Measurements from ENCODE around the gene NNT. TPM values are rescaled to one million over a fixed set of nuclear protein-coding genes. Genes with fewer than 3 reads are reported as not detected.

Gene NNT
- total and polyA plus RNA-seq, 2 of the 8 experiments (the other 6 are each of a cell fraction or from before 2014, with no cell fraction given) = 11.0 to 22.2 TPM

DNA sequence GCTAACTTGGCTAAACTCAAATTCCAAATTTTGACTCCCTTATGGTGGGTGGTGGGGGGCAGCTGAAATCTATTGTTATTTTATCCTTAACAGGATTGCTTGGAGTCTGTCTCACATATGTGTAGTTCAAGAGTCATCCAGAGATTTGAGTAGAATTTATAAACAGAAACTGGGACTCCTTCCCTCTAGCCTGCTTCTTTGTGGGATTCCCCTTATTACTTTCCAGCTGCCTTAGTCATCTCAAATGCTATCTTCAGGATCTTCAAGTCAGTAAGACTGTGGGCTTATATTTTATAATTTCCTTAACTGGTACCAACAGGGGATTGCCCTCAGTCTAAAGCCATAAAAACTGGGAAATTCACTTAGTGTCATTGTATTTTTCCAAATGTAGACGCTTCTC is 55.5 kb downstream of the NNT start (continued):
- no peak for TF ChIP-seq EZH2 (IDR thresholded peaks at IDR 0.05; ENCODE audit: low read depth, low read length, severe bottlenecking)
